H1 (cell line): ENCODE data around the gene CARD11. TPM values are rescaled to one million over a fixed set of nuclear protein-coding genes. Genes with fewer than 3 reads are reported as not detected.
A peak's percentile ranks its signal among the peaks of the same experiment; 100 is the strongest.

Source experiments
- CTCF ChIA-PET: fragments of 300-600 bp; sonication (Branson Sonifier 250); formaldehyde crosslinking; loops from one replicate; lab custom pipeline; 2021; ENCODE audit not compliant: partially characterized antibody; lab: Charles Lee
- POLR2A ChIA-PET: fragments of 300-600 bp; sonication (Branson Sonifier 250); formaldehyde crosslinking; loops from one replicate; lab custom pipeline; 2021; ENCODE audit warnings: inconsistent platforms; ENCODE audit not compliant: partially characterized antibody; lab: Charles Lee
- DNase-seq, 2 experiments: peaks; one replicate each; pipeline versions ENCODE4 v3.0.0 to v3.0.0-alpha.2; 2010 to 2022; ENCODE audit warnings: low spot score in 2 of 2, low read depth in 1 of 2, mixed read lengths in 1 of 2
- FAIRE-seq: peaks from 2 replicates; lab custom pipeline; 2011; peaks lifted over from hg19 to GRCh38; lab: Jason Lieb, UNC
- H2AFZ ChIP-seq: 2 replicates; pipeline ENCODE4 v1.8.1; 2012; ENCODE audit warnings: low read length, inconsistent platforms
- H2AK5ac ChIP-seq: 2 replicates; pipeline ENCODE4 v1.6.1; 2013; ENCODE audit warnings: low read depth, low read length
- H2BK120ac ChIP-seq: replicated peaks from 2 replicates; pipeline ENCODE3; 2013; ENCODE audit warnings: low read depth, low read length, inconsistent platforms
- H2BK12ac ChIP-seq: 2 replicates; pipeline ENCODE4 v1.6.1; 2013; ENCODE audit warnings: low read depth, low read length
- H2BK15ac ChIP-seq: 2 replicates; pipeline ENCODE4 v1.6.1; 2013; ENCODE audit warnings: low read length
- H2BK20ac ChIP-seq: 2 replicates; pipeline ENCODE4 v1.6.1; 2013; ENCODE audit warnings: low read length
- H2BK5ac ChIP-seq: 2 replicates; pipeline ENCODE4 v1.6.1; 2013; ENCODE audit warnings: low read depth, low read length
- H3K14ac ChIP-seq: 2 replicates; pipeline ENCODE4 v1.6.1; 2013; ENCODE audit warnings: inconsistent platforms; ENCODE audit not compliant: insufficient read length
- H3K18ac ChIP-seq: 2 replicates; pipeline ENCODE4 v1.6.1; 2013; ENCODE audit warnings: low read length; ENCODE audit errors: extremely low read depth
- H3K23ac ChIP-seq: 2 replicates; pipeline ENCODE4 v1.6.1; 2013; ENCODE audit warnings: inconsistent platforms; ENCODE audit not compliant: insufficient read length
- H3K23me2 ChIP-seq: 2 replicates; pipeline ENCODE4 v1.6.1; 2013; ENCODE audit warnings: low read depth, low read length
- H3K27ac ChIP-seq: 2 replicates; pipeline ENCODE4 v1.6.1; 2011; ENCODE audit warnings: low read depth, low read length, inconsistent platforms
- H3K27me3 ChIP-seq, 4 experiments: replicated peaks in 1 of 4; 1 replicate in 1 of 4; 2 replicates in 3 of 4; pipeline versions ENCODE4 v1.6.1 to v1.8.1; 2011 to 2013; ENCODE audit warnings: low read length in 3 of 4, mild to moderate bottlenecking in 3 of 4, inconsistent platforms in 2 of 4, mixed read lengths in 2 of 4, moderate library complexity in 1 of 4; ENCODE audit not compliant: control insufficient read depth in 3 of 4, insufficient read depth in 3 of 4; ENCODE audit errors: extremely low read depth in 1 of 4
- H3K36me3 ChIP-seq, 4 experiments: 2 replicates each; pipeline versions ENCODE4 v1.6.1 to v1.8.1; 2011 to 2013; ENCODE audit warnings: mild to moderate bottlenecking in 4 of 4, low read length in 3 of 4, moderate library complexity in 2 of 4, control low read depth in 1 of 4, inconsistent platforms in 1 of 4; ENCODE audit not compliant: insufficient read depth in 4 of 4, control insufficient read depth in 2 of 4
- H3K4ac ChIP-seq: replicated peaks from 2 replicates; pipeline ENCODE3; 2013; ENCODE audit warnings: low read length, low read depth, mixed read lengths, inconsistent platforms; ENCODE audit not compliant: insufficient read length
- H3K4me1 ChIP-seq, 4 experiments: replicated peaks in 1 of 4; 1 replicate in 1 of 4; 2 replicates in 3 of 4; pipeline versions ENCODE4 v1.6.1 to v1.8.1; 2011 to 2013; ENCODE audit warnings: low read length in 3 of 4, inconsistent platforms in 2 of 4, mixed read lengths in 1 of 4; ENCODE audit not compliant: insufficient read depth in 4 of 4, control insufficient read depth in 3 of 4
- H3K4me2 ChIP-seq, 2 experiments: 2 replicates each; pipeline versions ENCODE4 v1.6.1 to v1.8.1; 2011 to 2013; ENCODE audit warnings: low read depth in 2 of 2, low read length in 2 of 2, control low read depth in 1 of 2, inconsistent platforms in 1 of 2, mild to moderate bottlenecking in 1 of 2; ENCODE audit not compliant: insufficient read depth in 1 of 2
- H3K4me3 ChIP-seq, 4 experiments: fragments of 200-600, 300-600 bp in 1 of 4; sonication (generic), shearing (Covaris generic), sonication (Bioruptor Twin) in 1 of 4; 2 replicates each; pipeline versions ENCODE4 v1.5.1 to v1.8.1; 2011 to 2016; ENCODE audit warnings: low read length in 4 of 4, low read depth in 3 of 4, control low read depth in 2 of 4, inconsistent platforms in 2 of 4, mild to moderate bottlenecking in 2 of 4, mixed read lengths in 1 of 4, moderate library complexity in 1 of 4; ENCODE audit not compliant: insufficient read depth in 2 of 4; ENCODE audit errors: extremely low read depth in 1 of 4
- H3K56ac ChIP-seq: replicated peaks from 2 replicates; pipeline ENCODE3; 2013; ENCODE audit warnings: low read depth, mild to moderate bottlenecking, mixed read lengths, low read length, inconsistent platforms; ENCODE audit not compliant: insufficient read length
- H3K79me1 ChIP-seq: 2 replicates; pipeline ENCODE4 v1.6.1; 2013; ENCODE audit warnings: low read depth, low read length, control low read depth
- H3K79me2 ChIP-seq, 2 experiments: 2 replicates each; pipeline versions ENCODE4 v1.6.1 to v1.8.1; 2012 to 2013; ENCODE audit warnings: low read length in 2 of 2, mild to moderate bottlenecking in 2 of 2, inconsistent platforms in 1 of 2; ENCODE audit not compliant: insufficient read depth in 2 of 2, control insufficient read depth in 1 of 2
- H3K9ac ChIP-seq, 4 experiments: replicated peaks in 1 of 4; 1 replicate in 1 of 4; 2 replicates in 3 of 4; pipeline versions ENCODE4 v1.6.1 to v1.8.1; 2011 to 2013; ENCODE audit warnings: low read depth in 3 of 4, low read length in 3 of 4, control low read depth in 2 of 4, mild to moderate bottlenecking in 2 of 4, moderate library complexity in 2 of 4, inconsistent platforms in 1 of 4; ENCODE audit errors: extremely low read depth in 1 of 4
- H3K9me3 ChIP-seq, 2 experiments: 2 replicates each; pipeline versions ENCODE4 v1.6.1 to v1.8.1; 2012 to 2013; ENCODE audit warnings: mild to moderate bottlenecking in 2 of 2, moderate library complexity in 2 of 2, control low read depth in 1 of 2, inconsistent platforms in 1 of 2, low read depth in 1 of 2, low read length in 1 of 2, mixed read lengths in 1 of 2; ENCODE audit not compliant: insufficient read depth in 2 of 2
- H4K20me1 ChIP-seq, 2 experiments: replicated peaks in 1 of 2; 2 replicates each; pipeline versions ENCODE3 to v1.8.1; 2011 to 2013; ENCODE audit warnings: inconsistent platforms in 2 of 2, low read length in 2 of 2, mild to moderate bottlenecking in 1 of 2; ENCODE audit not compliant: insufficient read depth in 2 of 2, control insufficient read depth in 1 of 2
- H4K5ac ChIP-seq: 2 replicates; pipeline ENCODE4 v1.6.1; 2013; ENCODE audit warnings: low read length, low read depth, mixed read lengths, inconsistent platforms; ENCODE audit not compliant: insufficient read length
- H4K8ac ChIP-seq: 2 replicates; pipeline ENCODE4 v1.8.0; 2013; ENCODE audit warnings: mild to moderate bottlenecking, moderate library complexity, low read length, inconsistent platforms; ENCODE audit not compliant: insufficient read depth; ENCODE audit errors: extremely low read depth
- H4K91ac ChIP-seq: replicated peaks from 2 replicates; pipeline ENCODE3; 2013; ENCODE audit warnings: low read length, mixed read lengths, inconsistent platforms; ENCODE audit not compliant: insufficient read length
- ASH2L ChIP-seq: fragments of 200-600, 300-600 bp; sonication (generic); IDR thresholded peaks from one replicate; pipeline ENCODE4 v1.7.1; 2017; ENCODE audit warnings: low read length
- BRCA1 ChIP-seq: IDR thresholded peaks from 2 replicates; pipeline ENCODE4 v1.6.1; 2012; ENCODE audit warnings: low read depth, low read length, improper control_type of control experiment
- WGBS, 2 experiments: shearing (Covaris generic) in 1 of 2; methylation state at CpG; one replicate each; pipeline versions ENCODE4 v1.1.6 to v1.1.7; 2013 to 2015; ENCODE audit warnings: low lambda C conversion rate in 2 of 2, mixed read lengths in 2 of 2, inconsistent platforms in 1 of 2, low coverage in 1 of 2, missing lambda C conversion rate in 1 of 2; ENCODE audit not compliant: insufficient replicate concordance in 2 of 2, insufficient coverage in 1 of 2, insufficient read length in 1 of 2; ENCODE audit errors: extremely low coverage in 1 of 2, missing lambda C conversion rate in 1 of 2; 5-methylcytosine and 5-hydroxymethylcytosine counted together
- polyA plus RNA-seq, 7 experiments: library from polyadenylated mRNA; depleted of rRNA in 3 of 7; stranded (reverse) in 5 of 7; unstranded in 2 of 7; fragments of >200 nt in 5 of 7; fragments of 200-250 nt in 2 of 7; gene quantifications; 1 replicate in 5 of 7; 2 replicates in 1 of 7; 4 replicates in 1 of 7; pipeline versions ENCODE4 v1.2.1 to v1.2.3, GENCODE V29; 2011 to 2013; ENCODE audit warnings: missing spikeins in 2 of 7, mixed read lengths in 2 of 7
- total RNA-seq: library from RNA; stranded (reverse); fragmentation: NEBNext Ultra II Directional; extraction: Animal tissue kit (Norgen Biotek cat#: 25700); gene quantifications from 2 replicates; pipeline ENCODE4 v1.2.1, GENCODE V29; 2021

The CARD11 gene
- total and polyA plus RNA-seq, 2 of the 8 experiments (the other 6 are each of a cell fraction or from before 2014, with no cell fraction given) = 12.6 to 29.8 TPM

DNA sequence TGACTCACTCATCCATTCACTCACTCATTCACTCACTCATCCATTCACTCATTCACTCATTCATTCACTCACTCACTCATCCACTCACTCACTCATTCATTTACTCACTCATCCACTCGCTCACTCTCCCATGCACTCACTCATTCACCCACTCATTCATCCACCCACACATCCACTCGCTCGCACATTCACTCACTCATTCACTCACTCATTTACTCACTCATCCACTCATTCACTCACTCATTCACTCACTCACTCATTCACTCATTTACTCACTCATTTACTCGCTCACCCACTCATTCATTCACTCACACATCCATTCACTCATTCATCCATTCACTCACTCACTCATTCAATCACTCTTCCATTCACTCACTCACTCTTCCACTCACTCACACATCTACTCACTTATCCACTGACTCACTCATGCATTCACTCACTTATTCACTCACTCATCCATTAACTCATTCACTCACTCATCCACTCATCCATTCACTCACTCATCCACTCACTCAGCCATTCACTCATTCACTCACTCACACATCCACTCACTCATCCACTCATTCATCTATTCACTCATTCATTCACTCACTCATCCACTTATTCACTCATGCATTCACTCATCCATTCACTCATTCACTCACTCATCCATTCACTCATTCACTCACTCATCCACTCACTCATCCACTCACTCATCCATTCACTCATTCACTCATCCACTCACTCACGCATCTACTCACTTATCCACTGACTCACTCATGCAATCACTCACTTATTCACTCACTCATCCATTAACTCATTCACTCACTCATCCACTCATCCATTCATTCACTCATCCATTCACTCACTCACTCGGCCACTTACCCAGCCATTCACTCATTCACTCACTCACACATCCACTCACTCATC, 74.0 kb downstream of the CARD11 start:
- H2BK120ac ChIP-seq = no peak overlapping the region
- H3K27ac ChIP-seq = no peak overlapping the region
- H3K23me2 ChIP-seq = peaks cover 16% of the 10 kb centered on the region
- no peaks in the 10 kb centered on the region for H3K36me3 ChIP-seq
- no peak overlapping the region for H4K8ac ChIP-seq
- H2AFZ ChIP-seq = no peak overlapping the region
- no peak overlapping the region for H2BK15ac ChIP-seq
- H3K56ac ChIP-seq = peak overlapping the region; percentile 55
- H3K4me1 ChIP-seq = no peaks in the 10 kb centered on the region
- H3K79me1 ChIP-seq = no peaks in the 10 kb centered on the region; the same call in 1 of the 2 replicates
- H3K23ac ChIP-seq = no peak overlapping the region
- peaks cover 0 to 5% of the 10 kb centered on the region in 2 experiments for H4K20me1 ChIP-seq
- no peak overlapping the region for H4K91ac ChIP-seq
- no peaks in the 10 kb centered on the region for H3K27me3 ChIP-seq
- H3K9ac ChIP-seq = no peak overlapping the region
- H3K4me2 ChIP-seq = no peak overlapping the region
- H3K4ac ChIP-seq = no peak overlapping the region
- CTCF ChIA-PET = no interaction called here
- POLR2A ChIA-PET = no interaction called here
- no peak overlapping the region for H4K5ac ChIP-seq
- FAIRE-seq (no peak), DNase-seq (no peak)
- WGBS, 2 experiments = 90 to 100% methylated on average over 3 to 6 of the region's 6 CpGs
- peak overlapping the region; percentile 7; the same call in 1 of the 2 replicates for H2BK20ac ChIP-seq
- H2AK5ac ChIP-seq = no peak overlapping the region
- H2BK5ac ChIP-seq = no peak overlapping the region
- H3K79me2 ChIP-seq = no peaks in the 10 kb centered on the region; a peak in 1 of 4 replicates
- peak; percentile 50 for TF ChIP-seq ASH2L
- no peak for TF ChIP-seq BRCA1
- TF ChIP-seq, all 59 proteins: peak for 1
- H3K4me3 ChIP-seq = no peak overlapping the region
- H3K14ac ChIP-seq = no peak overlapping the region
- no peak overlapping the region for H2BK12ac ChIP-seq
- H3K9me3 ChIP-seq = peaks cover 6 to 9% of the 10 kb centered on the region in 2 experiments
- H3K18ac ChIP-seq = no peak overlapping the region
